ENCODE measurements around the gene LRCH3.

The LRCH3 gene

DNA sequence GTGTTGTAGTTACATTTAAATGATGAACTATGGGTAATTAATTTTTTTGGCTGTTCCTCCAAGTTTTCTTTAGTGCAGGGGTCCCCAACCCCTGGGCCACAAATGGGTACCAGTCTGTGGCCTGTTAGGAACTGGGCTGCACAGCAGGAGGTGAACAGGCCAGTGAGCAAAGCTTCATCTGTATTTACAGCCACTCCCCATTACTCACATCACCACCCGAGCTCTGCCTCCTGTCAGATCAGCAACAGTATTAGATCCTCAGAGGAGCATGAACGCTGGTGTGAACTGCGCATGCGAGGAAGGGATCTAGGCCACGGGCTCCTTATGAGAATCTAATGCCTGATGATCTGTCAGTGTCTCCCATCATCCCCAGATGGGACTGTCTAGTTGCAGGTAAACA, 83.0 kb downstream of the LRCH3 start:
- TF ChIP-seq, protein P1, sequence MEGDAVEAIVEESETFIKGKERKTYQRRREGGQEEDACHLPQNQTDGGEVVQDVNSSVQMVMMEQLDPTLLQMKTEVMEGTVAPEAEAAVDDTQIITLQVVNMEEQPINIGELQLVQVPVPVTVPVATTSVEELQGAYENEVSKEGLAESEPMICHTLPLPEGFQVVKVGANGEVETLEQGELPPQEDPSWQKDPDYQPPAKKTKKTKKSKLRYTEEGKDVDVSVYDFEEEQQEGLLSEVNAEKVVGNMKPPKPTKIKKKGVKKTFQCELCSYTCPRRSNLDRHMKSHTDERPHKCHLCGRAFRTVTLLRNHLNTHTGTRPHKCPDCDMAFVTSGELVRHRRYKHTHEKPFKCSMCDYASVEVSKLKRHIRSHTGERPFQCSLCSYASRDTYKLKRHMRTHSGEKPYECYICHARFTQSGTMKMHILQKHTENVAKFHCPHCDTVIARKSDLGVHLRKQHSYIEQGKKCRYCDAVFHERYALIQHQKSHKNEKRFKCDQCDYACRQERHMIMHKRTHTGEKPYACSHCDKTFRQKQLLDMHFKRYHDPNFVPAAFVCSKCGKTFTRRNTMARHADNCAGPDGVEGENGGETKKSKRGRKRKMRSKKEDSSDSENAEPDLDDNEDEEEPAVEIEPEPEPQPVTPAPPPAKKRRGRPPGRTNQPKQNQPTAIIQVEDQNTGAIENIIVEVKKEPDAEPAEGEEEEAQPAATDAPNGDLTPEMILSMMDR (IDR thresholded peaks at IDR 0.05; ENCODE audit: insufficient read depth, missing control alignments), result no peak
- no peak for FAIRE-seq
- no peak for DNase-seq (ENCODE audit: insufficient read length, low spot score)

DNA sequence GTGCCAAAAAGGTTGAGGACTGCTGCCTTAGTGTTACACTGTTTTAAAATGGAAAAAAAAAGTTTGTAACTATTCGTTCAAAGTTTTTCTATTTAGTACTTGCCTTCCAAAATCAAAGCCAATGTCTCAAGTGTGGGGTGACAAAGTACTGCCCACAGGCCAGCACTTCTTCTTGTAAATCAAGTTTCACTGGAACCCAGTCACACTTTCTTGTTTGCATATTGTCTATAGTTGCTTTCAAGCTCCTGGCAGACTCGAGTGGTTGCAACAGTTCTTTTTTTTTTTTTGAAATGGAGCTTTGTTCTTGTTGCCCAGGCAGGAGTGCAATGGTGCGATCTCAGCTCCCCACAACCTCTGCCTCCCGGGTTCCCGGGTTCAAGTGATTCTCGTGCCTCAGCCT, 83.6 kb downstream of the LRCH3 start:
- DNase-seq (ENCODE audit: insufficient read length, low spot score), result no peak
- TF ChIP-seq, protein P1 (IDR thresholded peaks at IDR 0.05; ENCODE audit: insufficient read depth, missing control alignments), result no peak
- no peak for FAIRE-seq

DNA sequence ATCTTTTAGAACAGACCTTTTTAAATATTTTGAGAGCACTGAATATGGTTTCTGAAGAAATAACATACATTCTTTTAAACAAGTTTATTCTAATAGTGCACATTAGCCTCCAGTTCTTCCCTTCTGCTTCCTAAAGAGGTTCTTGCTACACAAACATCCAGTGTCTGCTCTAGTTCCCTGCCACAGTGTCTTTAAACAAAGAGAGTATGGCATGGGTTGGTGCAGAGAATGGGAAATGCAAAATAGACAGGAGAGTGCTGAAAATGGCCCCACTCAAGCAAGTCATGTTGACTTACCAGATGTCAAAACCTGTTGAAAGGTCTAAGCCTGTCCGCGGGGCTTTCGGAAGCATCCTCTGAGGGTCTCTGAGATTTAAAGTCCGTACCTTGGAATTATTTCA, 86.8 kb downstream of the LRCH3 start:
- FAIRE-seq, result no peak

GRCh38 chr3:197878427-197878826, 87.4 kb downstream of the LRCH3 start:
- FAIRE-seq (no peak), DNase-seq (ENCODE audit: insufficient read length, low spot score) (no peak)
- TF ChIP-seq, protein P1 (IDR thresholded peaks at IDR 0.05; ENCODE audit: insufficient read depth, missing control alignments), result no peak

More for the DNA sequence above, 86.8 kb downstream of the LRCH3 start:
- DNase-seq (ENCODE audit: insufficient read length, low spot score), result no peak
- TF ChIP-seq, protein P1 (IDR thresholded peaks at IDR 0.05; ENCODE audit: insufficient read depth, missing control alignments), result no peak

GRCh38 chr3:197880491-197881269, 89.6 kb downstream of the LRCH3 start:
- no peak for DNase-seq (ENCODE audit: insufficient read length, low spot score)
- TF ChIP-seq, protein P1 (IDR thresholded peaks at IDR 0.05; ENCODE audit: insufficient read depth, missing control alignments), result no peak
- FAIRE-seq, result no peak

DNA sequence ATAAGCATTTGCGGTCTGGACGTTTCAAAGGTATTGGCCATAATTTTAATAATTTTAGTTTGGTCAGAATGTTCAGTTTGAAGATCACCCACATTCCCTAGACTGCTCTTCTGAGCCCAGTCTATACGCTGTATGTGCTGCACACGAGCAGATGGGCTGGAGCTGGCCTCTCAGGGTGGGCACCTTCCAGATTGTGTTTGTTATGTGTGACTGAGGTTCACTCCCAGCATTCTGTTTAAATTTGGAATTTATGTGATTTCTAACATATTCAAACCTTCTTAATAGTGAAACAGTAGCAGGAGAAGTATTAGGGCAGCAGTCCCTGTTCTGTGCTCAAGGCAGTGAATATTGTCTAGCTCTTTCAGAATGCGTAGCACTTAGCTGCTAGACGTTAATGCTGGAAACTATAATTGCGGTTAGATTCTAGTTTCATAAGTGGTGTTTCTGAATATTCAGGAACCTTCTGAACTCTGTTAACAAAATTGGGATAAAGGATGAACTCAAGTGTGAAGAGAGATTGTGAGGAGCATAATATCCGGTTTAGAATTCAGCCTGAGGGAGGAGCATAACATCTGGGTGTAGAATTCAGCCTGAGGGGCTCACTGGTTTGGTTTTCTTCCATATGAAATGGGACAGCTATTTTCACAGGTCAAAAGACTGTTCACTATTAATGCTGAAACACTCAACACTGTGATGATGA, 90.4 kb downstream of the LRCH3 start:
- DNase-seq (ENCODE audit: insufficient read length, low spot score) (no peak), FAIRE-seq (no peak)
- TF ChIP-seq, protein P1 (IDR thresholded peaks at IDR 0.05; ENCODE audit: insufficient read depth, missing control alignments), result no peak

- no peak for DNase-seq (ENCODE audit: insufficient read length, low spot score)
- TF ChIP-seq, protein P1 (IDR thresholded peaks at IDR 0.05; ENCODE audit: insufficient read depth, missing control alignments), result no peak
- no peak for FAIRE-seq
Observed at GRCh38 chr3:197881970-197882338, 90.9 kb downstream of the LRCH3 start.
